NCI-H2227 (cell line): Measurements from ENCODE around the gene TULP3.
A peak's percentile ranks its signal among the peaks of the same experiment; 100 is the strongest.

Experiments used
- DNase-seq: peaks from one replicate; lab custom pipeline; 2025; ENCODE audit not compliant: unreplicated experiment; lab: John Stamatoyannopoulos, UW

Gene TULP3

GRCh38 chr12:2925322-2925995 lies 34.8 kb downstream of the TULP3 start:
- DNase-seq: no peak

DNA sequence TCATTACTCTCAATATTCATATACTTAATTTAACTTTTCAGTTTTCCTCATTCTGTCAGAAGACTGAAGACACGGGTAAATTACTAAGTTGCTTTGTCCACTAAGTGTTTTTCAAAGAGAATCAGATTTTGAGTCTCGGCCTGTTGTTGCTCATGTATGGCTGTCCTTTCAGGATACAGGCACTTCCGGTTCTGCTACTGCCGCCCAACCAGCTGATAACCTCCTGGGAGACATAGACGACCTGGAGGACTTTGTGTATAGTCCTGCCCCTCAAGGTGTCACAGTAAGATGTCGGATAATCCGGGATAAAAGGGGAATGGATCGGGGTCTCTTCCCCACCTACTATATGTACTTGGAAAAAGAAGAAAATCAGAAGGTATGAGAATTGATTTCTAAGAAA lies 40.2 kb downstream of the TULP3 start:
- no peak for DNase-seq

DNA sequence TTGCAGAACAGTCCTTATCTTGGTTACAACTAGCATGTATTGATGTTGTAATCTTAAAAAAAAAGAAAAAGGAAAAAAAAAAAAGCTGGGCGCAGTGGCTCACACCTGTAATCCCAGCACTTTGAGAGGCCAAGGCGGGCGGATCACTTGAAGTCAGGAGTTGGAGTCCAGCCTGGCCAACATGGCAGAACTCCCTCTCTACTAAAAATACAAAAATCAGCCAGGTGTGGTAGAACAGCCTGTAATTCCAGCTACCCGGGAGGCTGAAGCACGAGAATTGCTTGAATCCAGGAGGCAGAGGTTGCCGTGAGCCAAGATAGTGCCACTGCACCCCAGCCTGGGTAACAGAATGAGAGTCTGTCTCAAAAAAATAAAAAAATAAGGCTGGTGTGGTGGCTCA lies 42.9 kb downstream of the TULP3 start:
- no peak for DNase-seq

DNA sequence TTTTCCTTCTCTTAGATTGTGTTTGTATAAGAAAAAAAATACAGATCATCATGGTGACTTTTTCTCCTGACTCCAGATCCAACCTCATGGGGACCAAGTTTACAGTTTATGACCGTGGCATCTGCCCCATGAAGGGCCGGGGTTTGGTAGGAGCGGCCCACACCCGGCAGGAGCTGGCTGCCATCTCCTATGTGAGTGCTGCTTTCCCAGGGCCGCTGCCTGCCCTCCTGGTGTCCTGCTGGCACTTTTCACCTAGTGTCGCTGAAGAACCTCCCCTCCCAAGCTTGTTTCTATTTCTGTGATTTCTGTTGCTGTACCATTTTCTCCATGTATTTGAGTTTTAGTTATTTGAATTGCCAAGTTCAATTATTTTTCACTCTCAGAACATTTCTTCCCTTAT lies 43.7 kb downstream of the TULP3 start:
- no peak for DNase-seq

DNA sequence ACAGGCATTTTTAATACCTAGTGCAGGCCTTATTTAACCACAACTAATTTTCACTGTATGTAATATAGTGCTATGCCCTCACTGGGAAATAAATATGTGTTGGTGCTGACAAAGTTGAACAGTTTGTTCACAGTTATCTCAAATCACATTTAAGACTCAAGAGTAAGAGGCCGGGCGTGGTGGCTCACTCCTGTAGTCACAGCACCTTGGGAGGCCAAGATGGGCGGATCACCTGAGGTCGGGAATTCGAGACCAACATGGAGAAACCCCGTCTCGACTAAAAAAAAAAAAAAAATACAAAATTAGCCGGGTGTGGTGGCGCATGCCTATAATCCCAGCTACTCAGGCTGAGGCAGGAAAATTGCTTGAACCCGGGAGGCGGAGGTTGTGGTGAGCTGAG lies 45.6 kb downstream of the TULP3 start:
- DNase-seq: no peak

GRCh38 chr12:2937500-2937899 lies 46.8 kb downstream of the TULP3 start:
- DNase-seq: no peak

- DNase-seq: no peak
These were observed 48.5 kb downstream of the TULP3 start for GRCh38 chr12:2939191-2939590.

GRCh38 chr12:2940564-2940963 lies 49.9 kb downstream of the TULP3 start:
- DNase-seq: no peak

DNA sequence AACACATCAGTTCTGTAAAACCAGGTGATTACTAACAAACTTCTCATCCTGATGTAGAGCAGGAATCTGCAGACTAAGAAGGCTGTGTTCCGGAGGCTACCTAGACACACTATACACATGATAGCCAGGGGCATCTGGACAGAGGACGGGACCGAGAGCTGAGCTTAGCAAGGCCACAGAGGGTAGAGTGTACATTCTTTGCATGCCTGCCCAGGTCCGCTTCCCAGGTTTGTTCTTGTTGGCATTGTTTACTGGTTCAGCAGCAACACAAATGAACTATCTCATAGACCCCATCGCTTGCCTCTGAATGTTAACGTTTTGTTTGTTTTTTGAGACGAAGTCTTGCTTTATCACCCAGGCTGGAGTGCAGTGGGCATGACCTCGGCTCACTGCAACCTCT lies 50.8 kb downstream of the TULP3 start:
- no peak for DNase-seq

GRCh38 chr12:2944401-2945047 lies 53.8 kb downstream of the TULP3 start:
- peak; percentile 48 for DNase-seq

DNA sequence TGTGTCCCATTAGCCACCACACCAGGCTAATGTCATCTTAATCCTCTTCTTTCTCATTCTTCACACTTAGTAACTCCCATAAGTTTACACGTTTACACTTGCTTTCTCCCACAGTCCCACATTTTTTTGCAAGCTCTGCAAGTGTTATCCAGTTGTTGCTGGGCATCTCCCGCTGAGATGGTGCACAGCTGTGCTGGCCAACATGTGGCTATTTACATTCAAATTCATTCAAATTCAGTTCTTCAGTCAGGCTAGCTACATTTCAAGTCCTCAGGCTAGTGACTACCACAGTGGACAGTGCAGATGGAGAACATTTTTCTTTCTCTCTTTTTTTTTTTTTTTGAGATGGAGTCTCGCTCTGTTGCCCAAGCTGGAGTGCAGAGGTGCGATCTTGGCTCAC lies 58.7 kb downstream of the TULP3 start:
- DNase-seq: no peak

DNA sequence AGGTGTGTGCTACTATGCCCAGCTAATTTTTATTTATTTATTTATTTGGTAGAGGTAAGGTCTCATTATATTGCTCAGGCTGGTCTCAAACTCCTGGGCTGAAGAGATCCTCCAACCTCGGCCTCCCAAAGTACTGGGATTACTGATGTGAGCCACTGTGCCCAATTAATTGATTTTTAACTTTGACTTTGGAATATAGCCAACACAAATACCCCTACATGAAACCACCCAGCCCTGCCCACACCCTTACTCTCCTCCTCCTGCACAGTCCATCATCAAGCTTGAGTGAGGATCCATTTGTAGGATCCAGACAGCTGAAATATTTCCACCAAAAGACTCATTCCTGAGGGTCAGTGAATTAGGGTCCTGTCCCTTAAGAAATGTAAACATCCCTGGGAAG lies 65.2 kb downstream of the TULP3 start:
- DNase-seq: no peak

DNA sequence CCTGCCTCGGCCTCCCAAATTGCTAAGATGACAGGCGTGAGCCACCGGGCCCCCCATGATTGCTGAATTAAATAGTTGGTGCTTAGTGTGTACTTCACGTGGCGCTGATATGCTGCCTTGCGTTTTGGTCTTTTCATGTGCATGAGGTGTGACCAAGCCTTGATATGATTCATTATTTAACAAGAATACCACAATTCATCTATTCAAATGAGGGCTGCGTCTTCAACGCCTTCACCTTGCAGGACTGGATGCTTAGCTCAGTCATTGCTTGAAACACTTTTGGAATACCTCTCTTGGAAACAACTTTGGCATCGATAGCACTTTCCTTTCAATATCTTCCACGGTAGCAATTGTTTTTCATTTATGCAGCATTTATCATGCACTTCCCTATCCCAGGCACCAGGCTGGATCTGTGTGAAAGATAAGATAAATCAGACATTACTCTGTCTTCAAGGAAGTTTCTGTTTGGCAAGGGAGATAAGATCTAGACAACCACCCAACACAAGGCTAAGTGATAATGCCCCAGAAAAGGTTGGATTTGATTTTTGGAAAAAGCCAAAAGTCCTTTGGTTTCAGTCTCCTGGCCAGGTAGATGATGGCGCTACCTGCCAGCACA lies 67.2 kb downstream of the TULP3 start:
- no peak for DNase-seq

DNA sequence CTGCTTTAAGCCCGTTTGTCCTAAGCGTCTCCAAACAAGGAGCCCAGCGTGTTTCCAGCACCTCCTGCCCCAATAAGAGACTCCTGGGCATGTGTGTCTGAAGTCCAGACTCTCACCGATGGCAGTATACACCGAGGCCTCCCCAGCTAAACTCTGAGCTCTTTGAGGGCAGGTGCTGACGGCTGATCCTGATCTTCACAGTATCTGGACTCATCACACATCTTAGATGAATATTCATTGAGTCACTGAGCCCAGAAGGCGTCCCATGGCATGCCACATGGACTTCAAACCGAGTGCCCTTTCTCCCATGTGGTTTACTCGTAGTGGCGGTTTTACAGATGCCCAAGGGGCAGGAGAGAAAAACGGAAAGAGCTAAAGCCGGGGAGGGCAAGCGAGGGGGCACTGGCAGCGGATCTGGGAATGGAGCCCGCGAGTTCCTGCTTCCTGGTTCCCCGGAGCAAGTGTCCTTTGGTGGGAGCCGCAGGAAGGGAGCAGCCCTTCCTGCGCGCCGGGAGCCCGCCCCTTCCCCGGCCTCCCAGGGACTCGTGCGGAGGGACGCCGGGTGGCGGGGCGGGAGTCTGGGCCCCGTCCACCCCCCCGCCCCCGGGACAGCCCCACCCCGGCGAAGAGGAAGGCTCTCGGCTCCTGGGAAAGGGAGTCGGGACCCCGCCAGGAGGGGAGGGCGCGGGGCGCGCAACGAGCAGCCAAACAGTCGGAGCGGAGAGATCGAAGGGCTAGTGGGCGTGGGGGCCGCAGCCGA lies 67.9 kb downstream of the TULP3 start:
- DNase-seq: peak; percentile 73

DNA sequence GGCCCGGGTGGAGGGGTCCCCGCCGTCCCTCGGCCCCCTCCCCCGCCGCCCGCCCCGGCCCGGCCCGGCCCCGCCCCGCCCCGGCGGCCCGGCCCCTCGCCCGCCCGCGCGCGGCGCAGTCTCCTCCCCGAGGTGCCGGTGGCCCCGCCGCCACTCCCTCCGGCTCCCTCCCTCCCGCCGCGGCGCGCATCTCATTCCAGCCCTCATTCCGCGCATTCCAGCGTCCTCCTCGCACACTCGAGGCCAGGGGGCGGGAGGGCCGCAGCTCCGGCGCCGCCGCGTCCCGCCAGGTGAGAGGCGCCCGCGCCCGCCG lies 68.5 kb downstream of the TULP3 start, which contains the start of gene TEAD4:
TEAD4 (plus strand) TSS at position 206 of the 313 bp plus-strand sequence.
- peak; percentile 73 for DNase-seq

DNA sequence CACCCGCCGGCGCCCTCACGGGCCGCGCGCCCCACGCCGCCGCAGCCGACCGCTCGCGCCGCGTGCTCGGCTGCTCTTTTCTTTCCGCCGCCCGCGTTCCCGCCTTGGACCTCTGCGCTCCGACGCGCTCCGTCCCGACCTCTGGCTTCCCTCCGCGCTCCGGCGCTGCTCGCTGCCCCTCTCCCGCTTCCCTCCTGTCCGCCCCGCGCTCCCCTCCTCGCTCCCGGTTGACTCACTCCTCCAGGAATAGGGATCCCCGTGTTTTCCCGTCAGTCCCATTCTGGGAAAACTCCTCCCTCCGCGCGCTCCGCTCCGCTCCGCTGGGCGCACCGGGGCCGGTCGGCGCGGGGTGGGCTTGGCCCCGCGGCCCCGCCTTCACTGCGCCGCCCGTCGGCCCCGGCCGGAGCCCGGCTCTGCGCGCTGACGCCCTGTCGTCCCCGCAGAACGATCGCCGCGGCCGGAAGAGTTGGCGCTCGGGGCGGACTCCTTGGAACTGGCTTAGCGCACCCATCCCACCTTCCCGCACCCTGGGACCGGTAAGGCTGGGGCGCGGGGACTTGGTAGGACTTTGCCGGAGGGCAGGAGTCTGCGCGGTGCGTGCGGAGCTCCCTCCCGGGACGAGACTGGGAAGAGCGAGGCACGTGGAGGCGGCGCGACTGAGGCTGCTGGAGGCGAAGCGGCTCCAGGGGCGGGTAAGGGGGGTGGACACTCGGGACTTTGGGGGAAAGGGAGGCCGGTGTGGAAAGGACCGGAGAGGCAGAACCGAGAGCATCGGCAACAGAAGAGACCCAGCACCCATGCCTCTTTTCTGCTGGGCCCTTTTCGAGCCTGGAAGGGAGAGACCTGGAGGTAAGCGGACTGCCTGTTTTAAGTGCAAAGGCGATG lies 69.1 kb downstream of the TULP3 start:
- peak; percentile 68 for DNase-seq

DNA sequence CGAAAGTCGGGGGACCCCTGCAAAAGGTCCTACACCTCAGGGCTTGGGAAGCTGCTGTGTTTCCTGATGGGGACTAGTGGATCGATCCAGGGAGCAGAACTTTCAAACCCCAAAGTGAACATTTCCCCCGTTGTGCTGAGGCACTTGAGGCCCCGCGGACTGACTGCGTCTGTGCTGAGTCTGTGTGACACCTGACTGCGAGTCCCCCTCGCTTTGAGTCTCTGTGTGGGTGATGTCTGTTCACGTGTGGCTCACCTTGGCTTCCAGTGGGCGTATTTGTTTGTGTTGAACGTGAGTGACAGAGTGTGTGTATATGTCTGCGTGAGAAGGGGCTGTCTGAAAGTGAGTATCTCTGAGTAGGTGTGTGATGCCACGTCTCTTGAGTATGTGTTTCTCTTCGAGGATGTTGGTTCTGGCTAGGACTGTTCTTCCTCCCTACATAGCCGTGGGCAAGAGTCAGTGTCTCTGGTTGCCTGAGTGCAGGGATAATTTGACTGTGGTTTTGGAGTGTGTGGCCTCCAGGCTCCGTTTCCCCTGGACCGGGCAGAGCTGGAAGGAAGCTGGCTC lies 69.8 kb downstream of the TULP3 start:
- no peak for DNase-seq

- DNase-seq: no peak
These were observed 70.4 kb downstream of the TULP3 start for GRCh38 chr12:2960996-2961616.

GRCh38 chr12:2961705-2962104 lies 71.0 kb downstream of the TULP3 start:
- DNase-seq: no peak

DNA sequence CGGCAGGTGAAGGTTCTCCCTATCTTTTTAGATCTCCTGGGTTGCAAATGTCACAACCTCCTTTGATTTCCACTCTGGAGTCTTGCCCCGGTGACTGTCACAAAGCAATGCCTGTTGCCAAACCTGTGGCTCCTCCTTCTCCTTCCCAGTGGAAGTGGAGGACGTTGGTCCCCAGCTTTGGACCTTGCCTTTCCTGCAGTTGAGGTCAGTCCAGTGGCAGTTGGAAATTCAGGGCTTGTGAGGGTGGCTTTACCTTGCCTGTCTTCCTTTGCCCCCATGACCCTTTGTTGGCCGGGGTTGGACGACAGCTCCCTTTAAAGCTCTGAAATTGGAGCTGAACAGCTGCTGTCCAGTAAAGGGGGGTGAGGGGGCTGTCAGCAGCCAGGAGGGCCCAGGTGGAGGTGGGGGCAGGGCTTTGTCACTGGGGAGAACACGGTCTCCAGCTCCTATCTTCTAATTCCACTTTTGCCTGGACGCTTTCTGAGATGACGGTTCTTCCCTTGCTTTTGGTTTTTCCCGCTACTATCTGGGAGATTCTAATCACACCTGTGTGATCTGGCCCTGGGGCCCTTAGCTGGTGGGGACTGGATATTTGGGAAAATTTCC lies 72.6 kb downstream of the TULP3 start:
- DNase-seq: no peak
